SK-MEL-5 (cell line): ENCODE measurements around the gene SLC13A5. TPM values are rescaled to one million over a fixed set of nuclear protein-coding genes. Genes with fewer than 3 reads are reported as not detected.
"Not testable (repeated sequence)": the region's sequence is repeated elsewhere in the genome, so short reads cannot be mapped to it uniquely, and the experiment has no call there.

Experiments used
- DNase-seq: peaks from one replicate; pipeline ENCODE4 v3.0.0-alpha.2; 2016; ENCODE audit warnings: low read depth, low spot score
- in situ Hi-C: cut with HindIII; loops from 2 replicates; pipeline ENCODE4 v1.10.0; 2016; ENCODE audit warnings: low sequenced_read_pairs, high pct_unique_total_duplicates, low pct_unique_long_range_greater_than_20kb
- total RNA-seq: library from RNA; depleted of rRNA; stranded (reverse); fragments of >200 nt; shearing (Covaris generic); gene quantifications from 2 replicates; pipeline ENCODE4 v1.2.3, GENCODE V29; 2014

Gene SLC13A5
- total RNA-seq, 1 experiment from 2014 or later: not detected

DNA sequence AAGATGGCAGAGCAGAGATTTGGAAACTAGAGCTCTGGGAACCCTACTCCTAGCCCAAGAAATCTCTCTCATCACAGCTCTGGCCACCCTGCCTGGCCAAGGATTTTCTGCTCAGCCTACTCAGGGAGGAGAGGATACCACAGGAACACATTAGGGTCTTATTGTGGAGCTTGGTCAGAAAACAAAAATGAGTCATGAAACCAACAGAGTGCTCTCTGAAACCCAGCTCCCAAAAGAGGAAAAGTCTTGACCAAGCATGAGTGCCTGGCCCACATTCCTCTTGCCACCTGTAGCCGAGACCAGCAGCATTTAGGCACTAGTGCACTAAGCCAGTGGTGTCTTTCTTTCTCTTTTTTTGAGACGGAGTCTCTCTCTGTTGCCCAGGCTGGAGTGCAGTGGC is 18.1 kb downstream of the SLC13A5 start:
- no peak for DNase-seq
- in situ Hi-C loops: no loop called here

DNA sequence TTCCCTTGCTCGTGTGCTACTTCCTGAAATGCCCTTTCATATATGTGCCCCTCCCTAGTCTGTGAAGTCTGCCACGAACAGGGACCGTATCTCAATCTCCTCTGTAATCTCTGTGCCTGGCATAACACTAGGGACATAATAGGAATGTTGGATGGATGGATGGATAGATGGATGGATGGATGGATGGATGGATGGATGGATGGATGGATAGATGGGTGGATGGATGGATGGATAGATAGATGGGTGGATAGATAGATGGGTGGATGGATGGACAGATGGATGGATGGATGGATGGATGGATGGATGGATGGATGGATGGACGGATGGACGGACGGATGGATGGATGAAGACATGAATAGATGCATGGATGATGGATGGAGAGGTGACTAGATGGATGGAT is 21.2 kb downstream of the SLC13A5 start:
- in situ Hi-C loops, DNase-seq: not testable (repeated sequence)

DNA sequence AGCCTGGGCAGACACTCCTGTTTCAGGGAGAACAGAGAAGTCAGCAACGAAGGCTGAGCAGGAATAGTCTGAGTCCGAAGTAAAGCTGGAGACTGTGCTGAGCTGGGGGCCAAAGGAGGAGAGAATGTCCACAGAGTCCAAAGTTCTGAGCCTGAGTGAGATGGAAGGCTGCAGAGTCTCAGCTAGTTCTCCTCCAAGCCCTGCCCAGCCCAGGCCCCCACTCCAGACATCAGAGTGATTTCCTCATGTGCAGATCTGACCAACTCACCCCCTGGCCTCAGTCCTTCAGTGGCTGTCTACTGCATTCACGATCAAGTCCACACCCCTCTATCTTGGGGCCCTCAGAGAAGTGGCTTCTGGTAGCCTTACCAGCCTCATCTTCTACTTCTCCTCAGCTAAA is 21.6 kb downstream of the SLC13A5 start:
- no peak for DNase-seq
- in situ Hi-C loops: no loop called here

- no peak for DNase-seq
- in situ Hi-C loops: no loop called here
Measured at GRCh38 chr17:6690641-6691040, 22.5 kb downstream of the SLC13A5 start.

- no peak for DNase-seq
- in situ Hi-C loops: no loop called here
Measured at GRCh38 chr17:6688944-6689343, 24.2 kb downstream of the SLC13A5 start.

GRCh38 chr17:6686026-6686425 is 27.1 kb downstream of the SLC13A5 start:
- in situ Hi-C loops: no loop called here
- no peak for DNase-seq

DNA sequence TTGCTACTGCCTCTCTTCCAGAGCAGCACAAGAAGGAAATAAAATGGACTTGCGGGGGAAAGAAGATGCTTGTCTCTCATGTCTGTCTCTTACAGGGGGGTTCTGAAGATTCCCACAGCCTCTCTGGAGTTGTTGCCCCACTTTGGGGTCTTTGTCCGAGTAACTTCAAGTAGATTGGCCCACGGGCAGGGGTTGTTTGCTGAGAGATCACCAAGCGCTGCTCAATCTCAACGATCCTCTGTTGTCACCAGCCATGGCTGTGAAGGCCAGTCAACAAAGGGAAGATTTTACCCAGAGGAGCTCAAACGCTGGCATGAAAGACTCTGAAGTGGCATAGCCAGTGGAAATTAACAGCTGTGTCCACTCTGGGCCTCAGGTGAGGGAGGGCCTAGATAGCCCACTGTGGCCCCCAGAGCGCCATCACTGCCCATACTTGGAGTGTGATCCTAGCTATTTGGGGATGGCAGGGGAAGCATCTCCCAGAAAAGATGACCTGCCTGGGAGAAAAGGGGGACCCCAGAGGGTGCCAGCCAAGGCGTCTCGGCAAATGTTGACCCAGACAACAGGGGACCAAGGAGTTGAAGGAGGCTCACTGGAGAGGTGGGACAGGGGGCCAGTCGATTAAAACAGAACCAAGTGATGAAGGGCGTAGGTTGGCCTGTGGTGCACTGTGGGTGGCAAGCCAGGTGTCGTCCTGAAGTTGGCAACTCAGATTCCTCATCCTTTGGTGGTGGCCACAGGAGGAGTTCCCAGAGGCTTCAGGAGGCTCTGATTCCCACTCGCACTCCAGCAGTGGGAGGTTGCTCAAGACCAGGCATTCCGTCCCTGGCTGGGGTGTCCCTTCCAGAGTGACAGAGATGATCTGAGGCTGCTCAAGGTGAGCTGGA is 28.0 kb downstream of the SLC13A5 start:
- DNase-seq: no peak
- in situ Hi-C loops: no loop called here

DNA sequence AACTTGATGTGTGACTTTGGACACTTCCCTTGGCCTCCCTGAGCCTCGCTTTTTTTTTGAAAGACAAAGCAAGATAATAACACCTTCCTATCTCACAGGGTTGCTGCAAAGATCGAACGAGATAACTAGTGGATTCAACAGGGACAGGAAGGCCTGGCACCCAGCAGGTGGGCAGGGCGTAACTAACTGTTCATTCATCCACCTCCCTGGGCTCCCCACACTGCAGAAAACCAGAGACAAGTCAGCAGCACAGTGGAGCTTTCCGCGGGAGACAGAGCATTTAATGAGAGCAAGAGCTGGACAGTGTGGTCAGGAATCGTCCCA is 28.7 kb downstream of the SLC13A5 start:
- in situ Hi-C loops: no loop called here
- DNase-seq: no peak

DNA sequence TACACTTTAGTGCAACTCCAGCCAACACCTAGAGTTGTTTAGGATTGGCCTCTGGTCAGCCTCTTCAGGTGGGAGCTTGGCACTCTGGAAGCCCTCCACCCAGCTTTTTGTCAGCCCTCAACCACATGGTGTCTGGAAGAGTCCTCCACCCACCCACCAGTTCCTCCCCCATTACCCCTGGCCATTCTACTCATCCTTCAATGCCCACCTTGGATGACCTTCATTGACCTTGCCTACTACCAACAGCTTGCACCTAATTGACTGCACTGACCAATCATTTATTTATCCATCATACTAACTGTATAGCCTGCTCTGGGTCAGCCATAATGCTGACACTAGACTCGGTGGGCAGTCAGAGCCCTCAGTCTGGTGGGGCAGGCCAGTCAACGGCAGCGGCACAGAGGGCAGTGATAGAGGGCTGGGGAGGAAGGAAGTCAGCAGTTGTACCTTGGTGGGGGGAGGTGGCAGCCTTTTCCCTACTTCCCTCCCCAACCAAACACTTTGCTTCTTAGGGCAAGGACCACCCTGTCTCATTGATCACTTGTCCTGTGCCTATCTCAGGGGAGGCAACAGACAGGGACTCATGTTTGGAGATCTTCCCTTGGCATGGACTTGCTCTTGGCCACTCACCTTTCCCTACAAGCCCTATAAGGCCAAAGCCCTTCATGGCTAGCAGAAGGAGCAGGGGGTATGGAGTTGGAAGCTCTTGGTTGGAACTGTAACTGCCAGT is 29.3 kb downstream of the SLC13A5 start:
- DNase-seq: no peak
- in situ Hi-C loops: no loop called here

DNA sequence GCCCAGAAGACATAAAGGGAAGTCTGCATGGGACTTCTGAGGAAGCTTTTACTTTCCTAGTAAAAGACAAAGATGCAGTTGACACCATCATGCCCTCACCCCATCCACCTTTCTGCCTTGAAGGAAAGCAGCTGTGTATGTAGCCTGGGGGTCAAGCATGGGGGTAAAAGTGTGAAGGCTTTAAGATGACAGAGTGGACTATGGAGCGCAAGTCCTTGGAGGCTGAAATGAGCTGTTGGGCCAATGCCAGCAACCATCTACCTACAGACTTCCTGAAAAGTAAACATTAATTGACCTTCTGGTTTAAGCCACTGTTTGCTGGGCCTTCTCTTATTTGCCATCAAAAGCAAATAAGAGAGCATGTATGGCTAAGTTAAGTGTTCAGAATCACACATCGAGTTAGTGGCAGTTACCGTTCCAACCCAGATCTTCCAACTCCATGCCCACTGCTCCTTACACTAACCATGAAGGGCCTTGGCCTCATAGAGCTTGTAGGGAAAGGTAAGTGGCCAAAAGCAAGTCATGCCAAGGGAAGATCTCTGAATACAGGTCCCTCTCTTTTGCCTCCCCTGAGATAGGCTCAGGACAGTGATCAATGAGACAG is 30.0 kb downstream of the SLC13A5 start:
- no peak for DNase-seq
- in situ Hi-C loops: no loop called here

DNA sequence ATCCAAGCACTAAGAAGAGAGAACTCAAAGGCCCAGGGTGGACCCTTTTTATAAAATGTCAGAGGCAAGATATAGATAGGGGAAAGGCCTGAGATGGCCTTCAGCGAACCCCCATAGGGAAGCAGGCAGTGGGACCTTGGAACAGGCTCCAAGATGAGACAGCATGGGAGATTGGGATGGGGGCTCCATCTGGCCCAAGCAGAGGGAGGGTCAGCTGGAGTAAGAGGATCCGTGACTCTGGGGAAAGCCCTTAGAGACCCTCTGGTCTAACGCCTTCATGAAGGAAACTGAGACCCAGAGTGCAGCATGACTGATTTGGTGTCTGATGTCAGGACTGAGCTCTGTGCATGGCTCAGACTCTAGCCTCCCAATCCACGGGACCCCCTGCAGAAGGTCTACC is 30.8 kb downstream of the SLC13A5 start:
- in situ Hi-C loops: no loop called here
- no peak for DNase-seq

GRCh38 chr17:6681671-6682070 is 31.5 kb downstream of the SLC13A5 start:
- in situ Hi-C loops: no loop called here

GRCh38 chr17:6681176-6681575 is 32.0 kb downstream of the SLC13A5 start:
- in situ Hi-C loops: no loop called here
- no peak for DNase-seq

More at GRCh38 chr17:6681671-6682070, 31.5 kb downstream of the SLC13A5 start:
- no peak for DNase-seq

GRCh38 chr17:6679241-6679640 is 33.9 kb downstream of the SLC13A5 start:
- in situ Hi-C loops: no loop called here

GRCh38 chr17:6677946-6678345 is 35.2 kb downstream of the SLC13A5 start:
- in situ Hi-C loops: no loop called here
- DNase-seq: no peak

More at GRCh38 chr17:6679241-6679640, 33.9 kb downstream of the SLC13A5 start:
- DNase-seq: no peak

GRCh38 chr17:6677158-6677831 is 35.9 kb downstream of the SLC13A5 start:
- no peak for DNase-seq
- in situ Hi-C loops: no loop called here

- in situ Hi-C loops: no loop called here
- no peak for DNase-seq
Measured at GRCh38 chr17:6676802-6677157, 36.4 kb downstream of the SLC13A5 start.

DNA sequence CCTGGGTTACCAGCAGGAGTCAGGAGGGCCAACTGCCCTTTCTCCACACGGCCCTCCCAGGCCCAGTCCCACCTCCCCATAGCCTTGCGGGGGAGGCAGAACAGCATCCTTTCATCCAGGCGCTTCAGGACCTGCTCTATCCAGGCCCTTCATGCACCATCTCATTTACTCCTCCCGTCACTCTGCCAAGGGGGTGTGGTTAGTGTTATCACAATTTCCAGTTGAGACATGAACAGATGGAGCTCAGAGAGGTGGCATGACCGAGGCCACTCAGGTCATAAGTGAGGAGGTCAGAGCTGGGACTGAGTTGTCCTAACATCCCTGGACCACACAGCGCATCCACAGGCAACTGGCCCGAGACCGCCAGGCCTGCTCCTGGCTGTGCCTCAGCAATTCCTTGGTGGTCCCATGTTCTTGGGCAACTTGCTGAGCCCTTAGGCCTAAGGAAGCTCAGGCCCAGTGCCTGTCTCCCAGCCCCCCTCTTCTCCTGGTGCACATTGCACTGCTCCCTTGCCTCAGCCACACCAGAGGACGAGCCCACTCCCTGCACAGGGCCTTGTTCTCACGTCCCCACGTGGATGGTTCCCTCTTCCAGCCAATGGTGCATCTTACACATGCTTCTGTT is 37.9 kb downstream of the SLC13A5 start:
- DNase-seq: no peak
- in situ Hi-C loops: no loop called here
